Measurements from ENCODE around the gene CASP8AP2.

CASP8AP2 gene

GRCh38 chr6:89862698-89863097 is 33.0 kb downstream of the CASP8AP2 start:
- Histone ChIP-seq H3K27ac (no peak overlapping the region), H3K9me3 (ENCODE audit: severe bottlenecking) (no peaks in the 10 kb centered on the region), H3K36me3 (peaks cover 96% of the 10 kb centered on the region), H3K4me3 (ENCODE audit: low read depth, low read length) (no peak overlapping the region), H3K27me3 (ENCODE audit: insufficient read depth, low read depth, severe bottlenecking) (no peaks in the 10 kb centered on the region)
- TF ChIP-seq, protein P1, sequence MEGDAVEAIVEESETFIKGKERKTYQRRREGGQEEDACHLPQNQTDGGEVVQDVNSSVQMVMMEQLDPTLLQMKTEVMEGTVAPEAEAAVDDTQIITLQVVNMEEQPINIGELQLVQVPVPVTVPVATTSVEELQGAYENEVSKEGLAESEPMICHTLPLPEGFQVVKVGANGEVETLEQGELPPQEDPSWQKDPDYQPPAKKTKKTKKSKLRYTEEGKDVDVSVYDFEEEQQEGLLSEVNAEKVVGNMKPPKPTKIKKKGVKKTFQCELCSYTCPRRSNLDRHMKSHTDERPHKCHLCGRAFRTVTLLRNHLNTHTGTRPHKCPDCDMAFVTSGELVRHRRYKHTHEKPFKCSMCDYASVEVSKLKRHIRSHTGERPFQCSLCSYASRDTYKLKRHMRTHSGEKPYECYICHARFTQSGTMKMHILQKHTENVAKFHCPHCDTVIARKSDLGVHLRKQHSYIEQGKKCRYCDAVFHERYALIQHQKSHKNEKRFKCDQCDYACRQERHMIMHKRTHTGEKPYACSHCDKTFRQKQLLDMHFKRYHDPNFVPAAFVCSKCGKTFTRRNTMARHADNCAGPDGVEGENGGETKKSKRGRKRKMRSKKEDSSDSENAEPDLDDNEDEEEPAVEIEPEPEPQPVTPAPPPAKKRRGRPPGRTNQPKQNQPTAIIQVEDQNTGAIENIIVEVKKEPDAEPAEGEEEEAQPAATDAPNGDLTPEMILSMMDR (IDR thresholded peaks at IDR 0.05; ENCODE audit: low read depth, low read length) = no peak
- no peak for DNase-seq

DNA sequence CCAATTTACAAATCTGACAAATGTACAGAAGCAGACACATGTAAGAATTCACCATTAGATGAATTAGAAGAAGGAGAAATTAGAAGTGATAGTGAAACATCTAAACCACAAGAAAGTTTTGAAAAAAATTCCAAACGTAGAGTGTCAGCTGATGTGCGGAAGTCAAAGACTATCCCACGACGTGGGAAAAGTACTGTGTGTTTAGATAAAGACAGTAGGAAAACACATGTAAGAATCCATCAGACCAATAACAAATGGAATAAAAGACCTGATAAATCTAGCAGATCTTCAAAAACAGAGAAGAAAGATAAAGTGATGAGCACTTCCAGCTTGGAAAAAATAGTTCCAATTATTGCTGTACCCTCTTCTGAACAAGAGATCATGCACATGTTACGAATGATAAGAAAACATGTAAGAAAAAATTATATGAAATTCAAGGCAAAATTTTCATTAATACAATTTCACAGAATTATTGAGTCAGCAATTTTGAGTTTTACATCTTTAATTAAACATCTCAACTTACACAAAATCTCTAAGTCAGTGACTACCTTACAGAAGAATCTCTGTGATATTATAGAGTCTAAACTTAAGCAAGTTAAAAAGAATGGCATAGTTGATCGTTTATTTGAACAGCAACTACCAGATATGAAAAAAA is 36.5 kb downstream of the CASP8AP2 start:
- Histone ChIP-seq H3K27ac (no peak overlapping the region), H3K4me3 (ENCODE audit: low read depth, low read length) (no peak overlapping the region), H3K27me3 (ENCODE audit: insufficient read depth, low read depth, severe bottlenecking) (no peaks in the 10 kb centered on the region), H3K9me3 (ENCODE audit: severe bottlenecking) (no peaks in the 10 kb centered on the region), H3K36me3 (peaks cover 97% of the 10 kb centered on the region)
- DNase-seq = no peak
- TF ChIP-seq, protein P1 (IDR thresholded peaks at IDR 0.05; ENCODE audit: low read depth, low read length) = no peak

DNA sequence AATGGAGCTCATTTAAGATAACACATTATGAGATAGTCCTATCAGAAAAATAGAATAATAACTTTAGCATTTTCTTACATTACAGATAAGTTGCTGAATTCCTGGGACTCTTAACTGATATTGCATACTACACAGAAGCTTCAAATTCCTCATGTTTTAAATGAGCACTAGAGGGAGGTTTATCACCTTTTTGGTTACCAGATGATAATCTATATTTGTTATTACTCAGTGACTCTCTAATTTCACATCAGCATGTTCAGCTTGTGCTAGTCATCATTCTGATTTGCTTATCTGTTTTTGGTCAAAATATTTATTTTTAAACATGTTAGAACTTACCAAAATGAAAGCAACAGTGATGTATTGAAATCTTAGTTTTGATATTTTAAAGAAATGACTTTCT is 44.0 kb downstream of the CASP8AP2 start:
- no peak for DNase-seq
- no peak overlapping the region for H3K27ac ChIP-seq
- H3K4me3 ChIP-seq (ENCODE audit: low read depth, low read length) = no peak overlapping the region
- TF ChIP-seq, protein P1 (IDR thresholded peaks at IDR 0.05; ENCODE audit: low read depth, low read length) = no peak
- H3K36me3 ChIP-seq = peaks cover 49% of the 10 kb centered on the region
- no peaks in the 10 kb centered on the region for H3K9me3 ChIP-seq (ENCODE audit: severe bottlenecking)
- no peaks in the 10 kb centered on the region for H3K27me3 ChIP-seq (ENCODE audit: insufficient read depth, low read depth, severe bottlenecking)

- peaks cover 43% of the 10 kb centered on the region for H3K36me3 ChIP-seq
- H3K4me3 ChIP-seq (ENCODE audit: low read depth, low read length) = no peak overlapping the region
- no peaks in the 10 kb centered on the region for H3K27me3 ChIP-seq (ENCODE audit: insufficient read depth, low read depth, severe bottlenecking)
- TF ChIP-seq, protein P1 (IDR thresholded peaks at IDR 0.05; ENCODE audit: low read depth, low read length) = no peak
- no peaks in the 10 kb centered on the region for H3K9me3 ChIP-seq (ENCODE audit: severe bottlenecking)
- H3K27ac ChIP-seq = no peak overlapping the region
- no peak for DNase-seq
Measured at GRCh38 chr6:89874438-89874837, 44.8 kb downstream of the CASP8AP2 start.

DNA sequence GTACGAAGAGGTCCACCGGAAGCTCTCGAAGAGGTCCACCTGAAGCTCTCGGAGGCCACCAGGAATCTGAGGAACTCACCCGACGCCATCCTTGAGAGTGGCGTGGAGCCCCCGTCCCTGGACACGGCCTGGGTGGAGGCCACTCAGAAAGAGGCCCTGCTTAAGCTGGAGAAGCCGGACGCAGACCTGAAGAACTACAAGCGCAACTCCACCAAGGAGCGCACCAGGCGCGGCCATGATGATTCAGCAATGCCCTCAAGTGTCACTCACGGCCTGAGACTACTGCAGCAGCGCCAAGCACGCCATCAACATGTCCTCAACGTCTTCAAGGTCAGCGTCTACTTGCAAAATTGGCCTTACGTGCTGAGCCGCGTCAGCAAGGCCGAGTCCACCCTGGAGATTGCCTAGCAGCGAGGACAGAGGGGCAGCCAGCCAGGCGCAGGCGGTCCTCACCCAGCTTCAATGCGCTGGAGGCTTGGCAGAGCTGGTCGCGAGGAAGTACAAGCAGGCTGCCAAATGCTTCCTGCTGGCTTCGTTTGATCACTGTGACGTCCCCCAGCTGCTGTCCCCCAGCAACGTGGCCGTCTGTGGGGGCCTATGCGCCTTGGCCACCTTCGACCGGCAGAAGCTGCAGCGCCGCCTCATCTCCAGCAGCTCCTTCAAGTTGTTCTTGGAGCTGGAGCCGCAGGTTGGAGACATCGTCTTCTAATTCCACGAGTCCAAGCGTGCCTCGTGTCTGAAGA is 56.9 kb downstream of the CASP8AP2 start:
- Histone ChIP-seq H3K36me3 (no peaks in the 10 kb centered on the region), H3K4me3 (ENCODE audit: low read depth, low read length) (no peak overlapping the region), H3K27ac (no peak overlapping the region), H3K9me3 (ENCODE audit: severe bottlenecking) (no peaks in the 10 kb centered on the region), H3K27me3 (ENCODE audit: insufficient read depth, low read depth, severe bottlenecking) (no peaks in the 10 kb centered on the region)
- TF ChIP-seq, protein P1 (IDR thresholded peaks at IDR 0.05; ENCODE audit: low read depth, low read length) = no peak
- no peak for DNase-seq

Measured in WERI-Rb-1 (cell line).